Activated CD8-positive, alpha-beta T cell treated with anti-CD3 and anti-CD28 coated beads for 36 hours (primary cell): ENCODE data around the gene KRTAP2-2. TPM values are rescaled to one million over a fixed set of nuclear protein-coding genes. Genes with fewer than 3 reads are reported as not detected.
"Not testable (repeated sequence)": the region's sequence is repeated elsewhere in the genome, so short reads cannot be mapped to it uniquely, and the experiment has no call there.

Source experiments
- ATAC-seq: fragments of 200-7000 bp; cut with Tn5 transposase; one replicate; pipeline ENCODE4 v1.10.0; 2021; ENCODE audit warnings: mild to moderate bottlenecking, moderate library complexity
- CTCF ChIA-PET: fragments of 350-600 bp; sonication (Branson Sonifier 250); formaldehyde crosslinking; loops from one replicate; lab custom pipeline; 2021; ENCODE audit warnings: antibody characterized with exemption; lab: Charles Lee
- POLR2A ChIA-PET: fragments of 350-600 bp; sonication (Branson Sonifier 250); formaldehyde crosslinking; loops from one replicate; lab custom pipeline; 2021; ENCODE audit warnings: antibody characterized with exemption; lab: Charles Lee
- DNase-seq: peaks from one replicate; pipeline ENCODE4 v3.0.0-alpha.2; 2020
- H3K27ac Mint-ChIP-seq: one replicate; pipeline ENCODE4 v1.8.0; 2021; ENCODE audit warnings: mild to moderate bottlenecking, mixed read lengths
- H3K27me3 Mint-ChIP-seq: one replicate; pipeline ENCODE4 v1.8.0; 2021; ENCODE audit warnings: mixed read lengths
- H3K36me3 Mint-ChIP-seq: one replicate; pipeline ENCODE4 v1.8.0; 2021; ENCODE audit warnings: low read depth, mixed read lengths
- H3K4me1 Mint-ChIP-seq: one replicate; pipeline ENCODE4 v1.8.0; 2021; ENCODE audit warnings: low read depth, mixed read lengths
- H3K4me3 Mint-ChIP-seq: one replicate; pipeline ENCODE4 v1.8.0; 2021; ENCODE audit warnings: mild to moderate bottlenecking, moderate library complexity, mixed read lengths
- H3K9me3 Mint-ChIP-seq: one replicate; pipeline ENCODE4 v1.8.0; 2021; ENCODE audit warnings: mixed read lengths
- CTCF ChIP-seq: fragments of 200-600 bp; IDR thresholded peaks from one replicate; pipeline ENCODE4 v1.8.0; 2022; ENCODE audit warnings: antibody characterized with exemption, mild to moderate bottlenecking
- intact Hi-C: fragments of 100-400 bp; cut with micrococcal nuclease; formaldehyde crosslinking; loops from one replicate; pipeline ENCODE4 v1.10.0; 2022
- total RNA-seq, 2 experiments: library from RNA; stranded (reverse); gene quantifications; one replicate each; pipeline ENCODE4 v1.2.3, GENCODE V29; 2021

KRTAP2-2 gene
- total RNA-seq, 2 experiments from 2014 or later: not detected

- no peaks in the 10 kb centered on the region for H3K36me3 Mint-ChIP-seq
- H3K27me3 Mint-ChIP-seq: peaks cover 5% of the 10 kb centered on the region
- ATAC-seq (no peak), DNase-seq (no peak)
- ChIA-PET POLR2A (no interaction called here), CTCF (no interaction called here)
- intact Hi-C loops: no loop called here
- H3K4me1 Mint-ChIP-seq: peaks cover 8% of the 10 kb centered on the region
- no peak within 1 kb of the TSS for H3K27ac Mint-ChIP-seq
- H3K9me3 Mint-ChIP-seq: peaks cover 1% of the 10 kb centered on the region
- no peak within 1 kb of the TSS for H3K4me3 Mint-ChIP-seq
- no peak for TF ChIP-seq CTCF
These were observed 43.0 kb upstream of the KRTAP2-2 start, which contains the start of gene KRTAP4-8 for GRCh38 chr17:41098042-41098441. Gene KRTAP4-8, minus strand, starts transcription at chr17:41098142. Its CDS starts 58 bp downstream, at chr17:41098084.

GRCh38 chr17:41096055-41096454 lies 41.0 kb upstream of the KRTAP2-2 start:
- DNase-seq: no peak
- ChIA-PET POLR2A (no interaction called here), CTCF (no interaction called here)
- peaks cover 5% of the 10 kb centered on the region for H3K27me3 Mint-ChIP-seq
- TF ChIP-seq CTCF: no peak
- no peaks in the 10 kb centered on the region for H3K36me3 Mint-ChIP-seq
- intact Hi-C loops: no loop called here
- H3K4me3 Mint-ChIP-seq: no peak overlapping the region
- H3K27ac Mint-ChIP-seq: no peak overlapping the region
- H3K9me3 Mint-ChIP-seq: peaks cover 4% of the 10 kb centered on the region
- ATAC-seq: no peak
- peaks cover 8% of the 10 kb centered on the region for H3K4me1 Mint-ChIP-seq

GRCh38 chr17:41088760-41089352 lies 33.8 kb upstream of the KRTAP2-2 start:
- DNase-seq, H3K4me3 Mint-ChIP-seq, H3K4me1 Mint-ChIP-seq, ATAC-seq, H3K9me3 Mint-ChIP-seq, intact Hi-C loops, CTCF ChIA-PET, H3K27me3 Mint-ChIP-seq, POLR2A ChIA-PET, H3K36me3 Mint-ChIP-seq, H3K27ac Mint-ChIP-seq: not testable (repeated sequence)

DNA sequence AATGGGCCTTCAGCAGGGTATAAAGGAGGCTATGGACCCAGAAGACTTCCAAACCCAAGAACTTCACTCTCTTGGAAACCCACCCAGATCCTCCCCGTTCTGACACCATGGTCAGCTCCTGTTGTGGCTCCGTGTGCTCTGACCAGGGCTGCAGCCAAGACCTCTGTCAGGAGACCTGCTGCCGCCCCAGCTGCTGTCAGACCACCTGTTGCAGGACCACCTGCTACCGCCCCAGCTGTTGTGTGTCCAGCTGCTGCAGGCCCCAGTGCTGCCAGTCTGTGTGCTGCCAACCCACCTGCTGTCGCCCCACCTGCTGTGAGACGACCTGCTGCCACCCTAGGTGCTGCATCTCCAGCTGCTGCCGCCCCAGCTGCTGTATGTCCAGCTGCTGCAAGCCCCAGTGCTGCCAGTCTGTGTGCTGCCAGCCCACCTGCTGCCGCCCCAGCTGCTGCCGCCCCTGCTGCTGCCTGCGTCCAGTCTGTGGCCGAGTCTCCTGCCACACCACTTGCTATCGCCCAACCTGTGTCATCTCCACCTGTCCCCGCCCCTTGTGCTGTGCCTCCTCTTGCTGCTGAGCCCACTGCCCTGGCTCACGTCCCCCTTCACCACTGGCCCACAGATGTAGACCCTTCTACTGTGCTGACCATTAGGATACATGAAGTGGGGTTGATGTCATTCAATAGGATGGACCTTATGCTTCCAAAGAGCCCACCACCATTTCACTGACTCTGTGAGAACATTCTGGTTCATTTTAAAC lies 29.2 kb upstream of the KRTAP2-2 start, which contains the start of gene KRTAP4-7:
Gene KRTAP4-7 (plus strand): TSS at position 51 of the 757 bp plus-strand sequence. CDS start 57 bp downstream, at position 108.
- H3K9me3 Mint-ChIP-seq, POLR2A ChIA-PET, CTCF ChIA-PET, H3K4me3 Mint-ChIP-seq, H3K27ac Mint-ChIP-seq, H3K27me3 Mint-ChIP-seq, intact Hi-C loops, H3K4me1 Mint-ChIP-seq, DNase-seq, ATAC-seq, H3K36me3 Mint-ChIP-seq: not testable (repeated sequence)

DNA sequence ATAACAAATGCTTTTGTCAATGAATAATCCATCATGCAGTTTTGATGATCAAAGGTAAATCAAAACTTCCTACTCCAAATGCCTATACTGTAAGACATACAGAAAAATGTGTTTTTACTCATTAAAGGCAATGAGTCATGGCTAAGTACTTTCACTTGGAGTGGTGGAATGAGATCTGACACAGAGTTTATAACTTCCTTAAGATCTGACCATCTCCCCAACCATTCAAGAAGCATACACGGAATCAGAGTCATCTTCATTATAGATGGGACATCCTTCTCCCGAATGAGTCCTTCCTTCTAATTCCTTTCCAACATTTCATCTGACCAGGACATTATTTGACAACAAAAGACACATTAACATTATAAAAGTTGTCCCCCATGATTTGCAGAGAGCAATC lies 28.4 kb upstream of the KRTAP2-2 start:
- H3K27me3 Mint-ChIP-seq, DNase-seq, intact Hi-C loops, CTCF ChIA-PET, H3K4me1 Mint-ChIP-seq, H3K9me3 Mint-ChIP-seq, H3K36me3 Mint-ChIP-seq, ATAC-seq, H3K27ac Mint-ChIP-seq, POLR2A ChIA-PET, H3K4me3 Mint-ChIP-seq: not testable (repeated sequence)

DNA sequence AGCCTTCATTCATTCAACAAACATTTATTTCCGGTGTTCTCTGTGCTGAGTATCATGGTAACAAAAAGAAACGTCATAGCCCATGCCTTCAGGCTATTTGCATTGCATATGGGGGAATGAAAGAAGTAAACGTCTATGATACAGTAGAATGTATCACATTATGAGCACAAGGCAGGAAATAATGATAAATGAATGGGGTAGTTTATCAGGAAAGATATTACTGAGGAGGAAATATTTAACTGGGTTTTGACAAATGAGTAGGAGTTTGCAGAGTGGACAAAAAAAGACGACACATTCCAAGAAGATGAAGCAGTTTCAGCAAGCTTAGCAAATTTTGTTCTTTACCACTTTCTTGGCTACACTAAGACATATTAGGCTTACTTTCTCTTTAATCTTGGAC lies 27.6 kb upstream of the KRTAP2-2 start:
- ATAC-seq (no peak), DNase-seq (no peak)
- ChIA-PET POLR2A (no interaction called here), CTCF (no interaction called here)
- Mint-ChIP-seq H3K27ac (no peak overlapping the region), H3K27me3 (peaks cover 6% of the 10 kb centered on the region), H3K9me3 (no peaks in the 10 kb centered on the region), H3K36me3 (no peaks in the 10 kb centered on the region), H3K4me3 (no peak overlapping the region), H3K4me1 (no peaks in the 10 kb centered on the region)
- no peak for TF ChIP-seq CTCF
- intact Hi-C loops: no loop called here
